Adrenal gland (tissue), 12 donors: ENCODE results near the gene FAR2. TPM values are rescaled to one million over a fixed set of nuclear protein-coding genes. Genes with fewer than 3 reads are reported as not detected.
A peak's percentile ranks its signal among the peaks of the same experiment; 100 is the strongest.

ENCODE experiments used
- DNase-seq, 7 donors: peaks; one replicate each; pipeline ENCODE4 v3.0.0-alpha.2; 2019 to 2020
- H3K27ac ChIP-seq, 5 donors: fragments of 200-600 bp; sonication (generic) in 4 of 5; 1 replicate in 3 of 5; 2 replicates in 2 of 5; pipeline versions ENCODE4 v1.5.1 to v1.8.0; 2016 to 2020; ENCODE audit warnings: mild to moderate bottlenecking in 1 of 5
- H3K27me3 ChIP-seq: fragments of 200-600 bp; 2 replicates; pipeline ENCODE4 v1.8.0; 2021
- H3K36me3 ChIP-seq, 2 donors: fragments of 200-600 bp; replicated peaks in 1 of 2; 1 replicate in 1 of 2; 2 replicates in 1 of 2; pipeline versions ENCODE4 v1.5.1 to v1.8.0; 2018 to 2022
- H3K4me1 ChIP-seq, 2 donors: fragments of 200-600 bp; replicated peaks in 1 of 2; 1 replicate in 1 of 2; 2 replicates in 1 of 2; pipeline versions ENCODE4 v1.5.1 to v1.8.0; 2018 to 2021
- H3K4me3 ChIP-seq, 4 donors: fragments of 200-600 bp; sonication (generic) in 3 of 4; one replicate each; pipeline ENCODE4 v1.5.1; 2016 to 2018
- H3K9me3 ChIP-seq, 3 donors: fragments of 200-600 bp; sonication (generic) in 1 of 3; replicated peaks in 1 of 3; 1 replicate in 2 of 3; 2 replicates in 1 of 3; pipeline versions ENCODE4 v1.5.1 to v1.8.0; 2016 to 2021
- POLR2A ChIP-seq, 2 donors: fragments of 450-650 bp; IDR thresholded peaks; one replicate each; pipeline ENCODE4 v1.6.1; 2017; ENCODE audit warnings: antibody characterized with exemption in 2 of 2, mild to moderate bottlenecking in 2 of 2, moderate library complexity in 1 of 2
- WGBS, 4 donors: extraction: QIAGEN DNeasy Blood & Tissue Kit in 2 of 4; methylation state at CpG; one replicate each; pipeline versions ENCODE4 v1.1.5 to v1.1.7; 2013 to 2017; 5-methylcytosine and 5-hydroxymethylcytosine counted together
- intact Hi-C, 2 donors: fragments of 100-400 bp; cut with DNase I; formaldehyde crosslinking; loops; one replicate each; pipeline versions ENCODE4 v1.14.1 to v1.15.0; 2022 to 2023
- polyA plus RNA-seq, 3 donors: library from polyadenylated mRNA; stranded (reverse); fragments of 200-250 nt in 2 of 3; fragments of 350-450 nt in 1 of 3; fragmentation: Illumina TruSeq in 1 of 3; extraction: RNeasy Lipid Tissue Mini Kit (QIAGEN cat#74804) in 1 of 3; gene quantifications; one replicate each; pipeline ENCODE4 v1.2.3, GENCODE V29; 2013 to 2014
- total RNA-seq, 9 donors: library from RNA; depleted of rRNA in 4 of 9; stranded (reverse); fragments of >200 nt in 4 of 9; fragments of 120-200 nt in 1 of 9; fragmentation: NEBNext Ultra II Directional in 1 of 9; extraction: Animal tissue kit (Norgen Biotek cat#: 25700) in 1 of 9; gene quantifications; one replicate each; pipeline versions ENCODE4 v1.1.0 to v1.2.4, GENCODE V29; 2013 to 2023
- TF ChIP-seq, protein P1 (sequence below), 6 experiments: fragments of 450-650 bp in 4 of 6; fragments of 200-600 bp in 2 of 6; sonication (generic) in 1 of 6; IDR thresholded peaks; 1 replicate in 5 of 6; 2 replicates in 1 of 6; pipeline versions ENCODE4 v1.5.1 to v1.8.0; 2016 to 2021; ENCODE audit warnings: antibody characterized with exemption in 6 of 6, mild to moderate bottlenecking in 2 of 6, moderate library complexity in 1 of 6
- donor health status: healthy with polysubstance abuse.
- donor health status: Bipolar disorder and iron deficiency.
- donor health status: DM: yes; HTN: yes; CAD: no.
- donor health status: DM: no; HTN: no; CAD: no.
- donor health status: DM: no; HTN: no; CAD: no.
- donor health status: DM: yes; HTN: yes; CAD: no.

FAR2 gene
- total and polyA plus RNA-seq, 12 donors = 1.9 to 10.3 (median 4.9) TPM

DNA sequence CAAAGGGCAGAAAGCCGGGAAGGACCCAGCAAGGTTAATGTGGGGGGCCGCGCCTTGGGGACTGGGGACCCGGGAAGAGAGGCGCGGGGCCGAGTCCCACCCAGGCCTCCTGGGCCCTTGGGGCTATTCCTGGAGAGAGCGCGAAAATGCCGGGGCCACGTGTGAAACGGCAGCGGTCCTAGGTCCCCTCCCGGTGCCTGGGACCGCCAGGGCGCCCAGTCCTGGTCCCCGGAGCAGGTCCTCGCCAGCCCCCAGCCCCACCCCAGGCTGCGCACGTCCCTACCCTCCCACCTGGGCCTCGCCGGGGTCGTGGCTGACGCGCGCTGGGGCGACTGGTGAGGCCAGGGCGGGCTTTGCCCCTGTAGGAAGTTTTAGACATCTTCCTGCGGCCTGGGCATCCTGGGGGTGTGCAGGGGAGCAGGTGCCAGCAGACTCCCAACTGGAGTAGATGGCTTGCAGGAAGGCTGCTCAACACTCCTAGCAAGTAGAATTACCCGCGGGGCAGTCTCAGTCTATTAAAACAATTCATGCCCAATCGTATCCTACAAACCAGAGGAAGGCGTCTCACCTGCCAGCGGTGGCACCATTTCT is 708 bp downstream of the FAR2 start:
- Histone ChIP-seq H3K4me3 (peak overlapping the region in 2 of 4 donors; percentile 22 to 74), H3K27me3 (no peaks in the 10 kb centered on the region), H3K4me1 (peaks cover 0 to 16% of the 10 kb centered on the region in 2 donors), H3K27ac (peak overlapping the region in 3 of 5 donors; percentile 28 to 86 (median 84)), H3K36me3 (no peaks in the 10 kb centered on the region), H3K9me3 (no peaks in the 10 kb centered on the region)
- TF ChIP-seq, protein P1, sequence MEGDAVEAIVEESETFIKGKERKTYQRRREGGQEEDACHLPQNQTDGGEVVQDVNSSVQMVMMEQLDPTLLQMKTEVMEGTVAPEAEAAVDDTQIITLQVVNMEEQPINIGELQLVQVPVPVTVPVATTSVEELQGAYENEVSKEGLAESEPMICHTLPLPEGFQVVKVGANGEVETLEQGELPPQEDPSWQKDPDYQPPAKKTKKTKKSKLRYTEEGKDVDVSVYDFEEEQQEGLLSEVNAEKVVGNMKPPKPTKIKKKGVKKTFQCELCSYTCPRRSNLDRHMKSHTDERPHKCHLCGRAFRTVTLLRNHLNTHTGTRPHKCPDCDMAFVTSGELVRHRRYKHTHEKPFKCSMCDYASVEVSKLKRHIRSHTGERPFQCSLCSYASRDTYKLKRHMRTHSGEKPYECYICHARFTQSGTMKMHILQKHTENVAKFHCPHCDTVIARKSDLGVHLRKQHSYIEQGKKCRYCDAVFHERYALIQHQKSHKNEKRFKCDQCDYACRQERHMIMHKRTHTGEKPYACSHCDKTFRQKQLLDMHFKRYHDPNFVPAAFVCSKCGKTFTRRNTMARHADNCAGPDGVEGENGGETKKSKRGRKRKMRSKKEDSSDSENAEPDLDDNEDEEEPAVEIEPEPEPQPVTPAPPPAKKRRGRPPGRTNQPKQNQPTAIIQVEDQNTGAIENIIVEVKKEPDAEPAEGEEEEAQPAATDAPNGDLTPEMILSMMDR (IDR thresholded peaks at IDR 0.05) = no peak
- no peak for TF ChIP-seq POLR2A (IDR thresholded peaks at IDR 0.05)
- no peak for DNase-seq
- intact Hi-C loops = no loop called here
- 15 to 32% (median 21%) methylated on average over 10 to 34 of the region's 34 CpGs for WGBS, 4 donors

- peak overlapping the region in 1 of 4 donors; percentile 74 for H3K4me3 ChIP-seq
- intact Hi-C loops = no loop called here
- DNase-seq = no peak
- peak overlapping the region in 1 of 5 donors; percentile 84 for H3K27ac ChIP-seq
- H3K27me3 ChIP-seq = no peaks in the 10 kb centered on the region
- TF ChIP-seq POLR2A (IDR thresholded peaks at IDR 0.05) = no peak
- TF ChIP-seq, protein P1 (IDR thresholded peaks at IDR 0.05) = no peak
- H3K9me3 ChIP-seq = no peaks in the 10 kb centered on the region
- H3K4me1 ChIP-seq = peaks cover 0 to 16% of the 10 kb centered on the region in 2 donors
- whole genome bisulfite sequencing, 4 donors = 81 to 93% (median 84%) methylated on average over 7 of the region's 7 CpGs
- H3K36me3 ChIP-seq = no peaks in the 10 kb centered on the region
These were observed 1.4 kb downstream of the FAR2 start for GRCh38 chr12:29150462-29150861.

- no peaks in the 10 kb centered on the region for H3K9me3 ChIP-seq
- H3K36me3 ChIP-seq = no peaks in the 10 kb centered on the region
- H3K27me3 ChIP-seq = no peaks in the 10 kb centered on the region
- WGBS, 4 donors = 35 to 70% (median 52%) methylated on average over 1 of the region's 1 CpG
- TF ChIP-seq, protein P1 (IDR thresholded peaks at IDR 0.05) = no peak
- no peak for TF ChIP-seq POLR2A (IDR thresholded peaks at IDR 0.05)
- H3K4me1 ChIP-seq = peaks cover 0 to 19% of the 10 kb centered on the region in 2 donors
- peak overlapping the region in 1 of 5 donors; percentile 39 for H3K27ac ChIP-seq
- DNase-seq = no peak
- no peak overlapping the region for H3K4me3 ChIP-seq
- intact Hi-C loops = no loop called here
These were observed 3.3 kb downstream of the FAR2 start for GRCh38 chr12:29152223-29152868.

- no peaks in the 10 kb centered on the region for H3K36me3 ChIP-seq
- no peaks in the 10 kb centered on the region for H3K9me3 ChIP-seq
- DNase-seq = no peak
- no peak for TF ChIP-seq POLR2A (IDR thresholded peaks at IDR 0.05)
- TF ChIP-seq, protein P1 (IDR thresholded peaks at IDR 0.05) = no peak
- intact Hi-C loops = no loop called here
- H3K4me3 ChIP-seq = no peak overlapping the region
- 54 to 62% (median 60%) methylated on average over 4 of the region's 4 CpGs for WGBS, 4 donors
- H3K27ac ChIP-seq = peak overlapping the region in 2 of 5 donors; percentile 22 to 39
- peaks cover 0 to 20% of the 10 kb centered on the region in 2 donors for H3K4me1 ChIP-seq
- no peaks in the 10 kb centered on the region for H3K27me3 ChIP-seq
These were observed 4.0 kb downstream of the FAR2 start for GRCh38 chr12:29152981-29153630.
